22Rv1 (cell line): Measurements from ENCODE around the gene PDZD7.

Experiments
- H3K27ac ChIP-seq: fragments of 450-650 bp; 2 replicates; pipeline ENCODE4 v1.5.1; 2017
- ZFX ChIP-seq: fragments of 450-650 bp; IDR thresholded peaks from 2 replicates; pipeline ENCODE4 v1.6.1; 2017; ENCODE audit warnings: antibody characterized with exemption, borderline replicate concordance
- TF ChIP-seq, protein P1 (sequence below): fragments of 450-650 bp; IDR thresholded peaks from 2 replicates; pipeline ENCODE4 v1.5.1; 2017; ENCODE audit warnings: mild to moderate bottlenecking

The PDZD7 gene

DNA sequence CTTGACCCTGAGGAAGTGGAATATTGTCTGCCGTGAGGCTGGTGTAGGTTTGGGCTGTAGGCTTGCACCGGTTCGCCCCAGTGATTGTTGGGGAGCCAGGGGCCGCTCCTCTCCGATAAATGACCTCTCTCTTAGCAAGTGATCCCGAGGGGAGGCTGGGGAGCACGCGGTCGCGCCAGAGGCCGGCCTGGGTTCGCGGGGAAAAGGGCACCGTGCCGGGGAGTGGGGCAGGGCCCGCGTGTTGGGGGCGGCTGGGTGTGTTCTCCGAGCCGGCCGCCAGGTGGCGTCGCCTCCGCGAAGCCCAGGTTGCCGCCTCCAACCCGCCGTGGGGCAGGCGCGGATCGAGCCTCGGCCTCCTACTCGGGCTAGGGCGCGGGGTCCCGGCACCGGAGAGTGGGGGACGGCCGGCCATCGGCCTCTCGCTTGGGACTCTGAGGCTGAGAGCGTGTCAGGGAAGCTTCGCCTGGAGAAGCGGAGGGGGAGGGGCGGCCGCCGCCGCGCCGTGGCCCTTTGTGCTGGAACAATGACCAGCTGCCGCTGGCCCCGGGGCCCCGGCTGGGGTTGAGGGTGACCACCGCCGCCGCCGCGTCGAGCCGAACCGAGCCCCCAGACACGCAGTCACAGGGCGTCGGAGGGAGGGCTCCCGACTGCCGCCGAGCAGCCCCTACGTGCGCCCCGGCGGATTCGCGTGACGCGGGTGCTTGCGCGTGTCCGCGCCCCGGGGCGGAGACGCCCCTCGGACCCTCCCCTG lies 31.8 kb downstream of the PDZD7 start:
- peak overlapping the region; percentile 96 for H3K27ac ChIP-seq
- TF ChIP-seq ZFX = no peak
- TF ChIP-seq, protein P1, sequence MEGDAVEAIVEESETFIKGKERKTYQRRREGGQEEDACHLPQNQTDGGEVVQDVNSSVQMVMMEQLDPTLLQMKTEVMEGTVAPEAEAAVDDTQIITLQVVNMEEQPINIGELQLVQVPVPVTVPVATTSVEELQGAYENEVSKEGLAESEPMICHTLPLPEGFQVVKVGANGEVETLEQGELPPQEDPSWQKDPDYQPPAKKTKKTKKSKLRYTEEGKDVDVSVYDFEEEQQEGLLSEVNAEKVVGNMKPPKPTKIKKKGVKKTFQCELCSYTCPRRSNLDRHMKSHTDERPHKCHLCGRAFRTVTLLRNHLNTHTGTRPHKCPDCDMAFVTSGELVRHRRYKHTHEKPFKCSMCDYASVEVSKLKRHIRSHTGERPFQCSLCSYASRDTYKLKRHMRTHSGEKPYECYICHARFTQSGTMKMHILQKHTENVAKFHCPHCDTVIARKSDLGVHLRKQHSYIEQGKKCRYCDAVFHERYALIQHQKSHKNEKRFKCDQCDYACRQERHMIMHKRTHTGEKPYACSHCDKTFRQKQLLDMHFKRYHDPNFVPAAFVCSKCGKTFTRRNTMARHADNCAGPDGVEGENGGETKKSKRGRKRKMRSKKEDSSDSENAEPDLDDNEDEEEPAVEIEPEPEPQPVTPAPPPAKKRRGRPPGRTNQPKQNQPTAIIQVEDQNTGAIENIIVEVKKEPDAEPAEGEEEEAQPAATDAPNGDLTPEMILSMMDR = peak; percentile 95

DNA sequence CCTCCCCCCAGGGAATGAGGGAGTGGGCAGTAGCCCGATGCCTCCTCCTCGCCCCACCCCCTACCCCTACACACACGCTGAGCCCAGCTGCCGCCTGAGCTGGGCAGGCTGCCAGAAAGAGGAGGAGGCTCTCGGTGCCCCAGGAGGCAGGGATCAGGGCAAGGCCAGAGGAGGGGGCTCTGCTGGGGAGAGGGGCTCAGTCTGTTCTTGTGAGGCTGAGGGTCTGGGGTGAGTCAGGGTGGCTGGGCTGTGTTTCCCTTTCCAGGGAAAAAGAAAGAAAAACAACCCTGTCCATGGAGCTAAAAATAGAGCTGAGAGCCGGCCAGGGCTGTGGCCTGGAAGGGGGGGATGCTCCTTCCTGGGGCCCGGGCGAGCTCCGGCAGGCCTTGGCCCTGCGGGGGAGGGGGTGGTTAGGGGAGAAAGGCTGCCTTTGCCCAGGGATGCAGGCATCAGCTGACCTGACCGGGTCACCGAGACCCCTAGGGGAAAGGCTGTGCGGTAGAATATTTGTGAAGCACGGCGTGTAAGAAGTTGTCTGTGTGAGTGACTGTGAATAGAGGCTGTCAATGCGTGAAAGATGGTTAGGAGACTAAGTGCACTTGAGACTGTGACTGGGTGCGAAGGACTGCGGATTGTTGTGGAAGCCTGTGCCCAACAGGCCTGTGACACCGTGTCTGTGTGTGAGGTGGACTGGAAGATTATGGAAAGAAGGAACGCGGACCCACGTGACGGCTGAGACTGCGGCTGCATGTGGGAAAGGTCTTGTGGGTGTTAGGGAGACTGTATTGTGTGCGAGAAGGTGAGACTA lies 32.5 kb downstream of the PDZD7 start:
- TF ChIP-seq, protein P1 = no peak
- no peak for TF ChIP-seq ZFX
- peak overlapping the region; percentile 96 for H3K27ac ChIP-seq

DNA sequence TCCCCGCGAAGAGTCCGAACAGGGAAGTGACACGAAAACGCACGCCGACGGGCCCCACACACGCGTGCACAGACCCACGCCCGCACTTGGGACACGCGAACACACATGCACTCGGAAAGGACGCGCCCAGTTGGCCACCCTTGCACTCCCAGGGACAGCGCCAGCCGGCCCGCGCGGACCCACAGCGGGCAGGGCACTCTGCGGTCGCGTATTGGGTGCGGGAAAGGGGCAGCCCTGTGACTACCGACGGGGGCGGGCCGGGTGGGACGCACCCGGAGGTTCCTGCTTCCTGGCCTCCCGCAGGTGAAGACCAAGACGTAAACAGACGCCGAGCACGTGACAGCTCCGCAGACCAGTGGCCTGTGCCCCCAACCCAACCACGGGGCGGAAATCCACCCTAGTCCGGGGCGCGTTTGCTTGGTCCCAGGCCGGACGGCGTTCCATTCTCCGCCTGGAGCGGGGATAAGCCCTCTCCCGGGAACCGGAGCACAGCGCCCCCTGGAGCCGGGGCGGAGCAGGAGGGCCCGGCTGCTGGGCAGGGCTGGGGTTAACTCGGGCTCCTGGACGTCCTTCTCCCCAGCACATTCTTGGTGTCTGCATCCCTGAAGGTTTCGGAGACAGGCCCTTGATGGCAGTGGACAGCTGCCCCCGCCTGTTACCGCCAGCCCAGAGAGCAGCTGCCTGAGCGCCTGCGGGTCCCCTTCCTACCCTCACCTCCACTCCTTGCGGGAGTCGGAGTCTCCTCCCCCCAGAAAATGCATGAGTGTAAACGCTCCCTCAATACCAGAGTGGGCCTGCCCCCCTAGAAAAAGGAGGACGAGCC lies 33.4 kb downstream of the PDZD7 start:
- TF ChIP-seq ZFX = no peak
- TF ChIP-seq, protein P1 = peak; percentile 91
- peak overlapping the region; percentile 96 for H3K27ac ChIP-seq

DNA sequence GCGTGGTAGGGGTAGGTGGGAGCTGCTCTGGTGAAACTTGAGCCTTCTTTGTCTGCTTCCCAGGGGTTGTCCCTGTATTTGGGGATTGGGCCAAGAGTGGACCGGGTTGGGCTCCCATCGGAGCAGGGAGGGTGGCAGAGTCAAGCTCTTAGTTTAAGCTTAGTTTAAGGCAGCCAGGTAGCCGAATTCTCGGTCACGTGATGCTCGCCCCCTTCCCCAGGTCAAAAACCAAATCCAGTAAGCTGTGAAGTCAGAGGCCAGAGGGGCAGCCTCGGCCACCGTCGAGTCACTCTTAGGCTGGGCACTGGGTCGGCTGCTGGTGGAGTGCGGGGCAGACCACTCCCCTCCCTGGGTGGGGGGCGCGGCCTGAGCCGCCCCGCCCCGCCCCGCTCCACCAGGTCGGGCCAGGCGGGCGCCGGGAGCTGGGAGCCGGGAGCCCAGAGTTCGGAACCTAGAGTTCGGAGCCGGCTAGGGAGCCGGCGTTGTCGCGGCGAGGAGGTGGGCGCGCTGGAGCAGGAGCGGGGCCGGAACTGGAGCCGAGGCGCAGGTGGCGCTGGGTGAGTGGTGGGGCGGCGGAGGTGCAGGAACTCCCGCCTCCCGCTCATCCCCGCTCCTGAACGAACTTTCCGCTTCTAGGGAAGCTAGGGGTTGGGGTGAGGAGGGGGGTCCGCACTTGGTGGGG lies 34.1 kb downstream of the PDZD7 start:
- H3K27ac ChIP-seq = peak overlapping the region; percentile 96

DNA sequence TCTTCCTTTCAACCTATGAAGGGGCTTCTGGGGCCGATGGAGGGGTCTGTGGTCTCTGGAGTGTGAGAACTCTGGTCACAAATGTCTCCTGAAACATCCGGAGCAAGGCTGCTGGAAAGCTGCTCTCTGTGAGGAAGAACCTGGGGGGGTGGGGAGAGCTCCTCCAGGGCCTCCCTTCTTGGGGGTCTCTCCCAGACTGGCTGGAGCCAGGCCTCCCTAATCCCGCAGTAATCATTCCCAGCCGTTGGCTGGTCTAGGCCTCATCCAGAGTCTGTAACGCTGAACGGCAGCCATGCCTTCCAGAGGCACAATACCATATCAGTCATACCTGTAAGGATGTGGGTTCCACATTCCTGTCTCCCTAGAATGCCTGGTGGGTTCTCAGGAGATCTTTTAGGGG lies 35.7 kb downstream of the PDZD7 start:
- no peak for TF ChIP-seq ZFX
- TF ChIP-seq, protein P1 = no peak
- H3K27ac ChIP-seq = peak overlapping the region; percentile 96

More for the DNA sequence above, 34.1 kb downstream of the PDZD7 start:
- TF ChIP-seq ZFX = no peak
- TF ChIP-seq, protein P1 = no peak

DNA sequence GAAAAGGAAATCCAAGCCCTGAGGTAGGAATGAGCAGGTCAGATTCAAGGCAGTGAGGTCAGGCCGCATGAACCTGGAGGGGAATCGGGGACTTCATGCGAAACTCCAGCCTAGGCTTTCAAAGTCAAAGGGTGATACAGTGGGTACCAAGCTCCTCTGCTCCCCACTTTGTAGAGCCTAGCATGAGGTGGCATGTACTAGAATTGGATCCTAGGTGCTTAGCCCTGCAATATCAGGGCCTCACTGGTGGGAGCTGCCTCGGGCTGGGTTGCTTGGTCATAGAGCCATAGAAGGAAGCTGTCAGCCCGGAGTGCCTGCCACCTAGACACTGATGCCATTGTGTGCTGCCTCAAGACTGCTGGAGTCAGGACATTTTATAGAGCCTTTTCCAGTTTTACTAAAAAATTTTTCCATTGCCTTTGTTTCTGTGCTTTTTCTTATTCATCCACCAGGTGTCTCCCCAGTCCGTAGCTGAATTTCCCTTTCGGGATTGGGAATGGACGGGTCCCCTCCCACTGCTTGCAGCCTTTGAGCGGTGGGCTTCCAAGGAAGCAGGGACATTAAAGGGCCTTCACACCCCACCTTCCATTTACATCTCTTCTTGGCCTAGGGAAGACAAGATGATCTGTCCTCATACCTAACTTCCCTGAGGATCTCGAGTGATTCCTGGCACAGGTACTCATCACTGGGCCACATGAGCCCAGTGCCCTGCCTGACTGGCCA lies 36.8 kb downstream of the PDZD7 start:
- TF ChIP-seq, protein P1 = peak; percentile 73
- TF ChIP-seq ZFX = no peak
- 0 out of 2 replicates have a peak overlapping the region, but pooled peaks have one; percentile 96 for H3K27ac ChIP-seq
